Activated CD4-positive, alpha-beta T cell treated with anti-CD3 and anti-CD28 coated beads, Interleukin-2, amount 50 U/mL, for 24 hours (primary cell): ENCODE data around the gene SHROOM1.

ENCODE experiments used
- DNase-seq, 2 donors: peaks; one replicate each; pipeline ENCODE4 v3.0.0-alpha.2; 2020; ENCODE audit warnings: low read depth in 1 of 2, low spot score in 1 of 2

The SHROOM1 gene

GRCh38 chr5:132825033-132825833, 5.2 kb downstream of the SHROOM1 start:
- DNase-seq = no peak

GRCh38 chr5:132824426-132824825, 6.0 kb downstream of the SHROOM1 start:
- no peak for DNase-seq

DNA sequence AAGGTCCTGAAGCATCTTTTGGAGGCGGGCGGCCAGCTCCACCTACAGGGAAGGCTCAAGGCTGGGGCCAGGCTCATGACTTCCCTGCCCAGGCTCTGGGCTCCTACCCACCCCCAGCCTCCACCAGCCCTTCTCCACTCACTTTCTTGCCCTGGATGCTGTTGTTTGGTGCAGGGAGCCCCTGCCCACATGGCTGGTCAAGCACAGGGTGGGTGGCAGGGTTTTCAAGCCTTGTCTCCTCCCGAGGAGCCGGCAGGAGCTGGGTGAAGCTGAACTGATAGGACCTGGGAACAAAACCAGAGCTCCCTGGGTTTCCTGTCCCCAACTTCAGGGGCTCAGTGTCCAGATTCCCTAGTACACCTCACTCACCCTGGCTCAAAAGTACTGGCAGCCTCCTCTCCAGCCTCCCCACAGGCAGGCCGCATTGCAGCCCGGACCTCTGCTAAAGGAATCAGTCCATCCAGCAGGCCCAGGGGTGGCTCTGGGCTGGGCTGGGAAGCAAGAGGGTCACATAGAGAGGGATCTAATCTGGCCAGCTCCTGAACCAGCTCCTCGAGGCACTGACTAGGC, 6.9 kb downstream of the SHROOM1 start:
- DNase-seq = no peak

DNA sequence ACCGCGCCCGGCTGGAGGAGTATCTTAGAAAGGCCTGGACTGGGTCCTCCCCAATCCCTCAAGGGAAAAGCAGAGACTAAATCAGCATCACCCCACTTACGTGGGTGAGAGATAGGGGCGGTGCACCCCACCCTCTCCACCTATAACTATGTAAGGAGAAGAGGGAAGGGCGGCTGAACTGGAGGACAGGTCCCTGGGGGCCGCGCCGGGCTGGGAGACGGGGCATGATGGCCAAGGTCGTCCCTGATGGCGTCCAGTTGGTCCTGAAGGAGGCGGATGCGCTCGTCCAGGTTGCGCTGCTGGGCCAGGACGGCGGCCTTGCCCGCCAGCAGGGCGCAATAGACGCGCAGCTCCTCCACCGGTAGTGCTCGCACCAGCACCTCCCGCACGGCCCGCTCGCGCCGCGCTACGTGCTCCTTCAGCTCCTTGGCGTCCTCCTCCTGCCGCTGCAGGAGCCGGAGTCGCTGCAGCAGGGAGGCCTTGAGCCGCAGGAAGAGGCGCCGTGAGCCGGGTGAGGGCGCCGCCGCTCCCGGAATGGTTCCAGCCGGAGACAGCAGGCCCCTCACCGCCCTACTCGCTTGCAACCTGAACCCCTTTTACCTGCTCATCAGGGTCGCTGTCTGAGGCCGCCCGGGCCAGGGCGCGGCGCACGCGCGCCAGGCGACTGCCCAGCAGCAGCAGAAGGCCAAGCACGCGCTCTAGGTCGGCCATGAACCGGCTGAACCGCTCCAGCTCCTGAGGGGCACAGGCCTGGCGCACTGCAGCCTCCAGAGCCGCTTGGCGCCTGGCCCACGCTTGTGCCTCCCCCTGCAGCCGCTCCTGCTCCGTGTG, 7.6 kb downstream of the SHROOM1 start:
- DNase-seq = no peak

DNA sequence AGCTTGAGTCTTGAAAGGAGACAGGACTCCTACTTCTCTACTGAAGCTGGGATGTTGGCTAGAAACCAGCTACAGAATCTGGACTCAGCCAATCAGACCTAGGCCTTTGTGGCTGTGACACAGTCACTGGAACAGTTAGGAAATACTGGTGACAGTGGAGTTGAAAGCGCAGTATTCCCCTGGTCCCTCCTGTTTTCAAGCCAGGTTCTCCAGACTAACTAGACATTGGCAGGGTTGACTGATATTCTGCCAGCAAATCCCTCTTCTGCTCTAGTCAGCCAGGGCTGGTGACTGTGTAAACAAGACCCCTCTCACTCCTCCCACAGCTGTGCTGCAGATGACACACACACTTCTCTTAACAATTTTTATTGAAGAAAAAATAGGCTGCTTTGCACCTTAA, 8.7 kb downstream of the SHROOM1 start:
- no peak for DNase-seq

GRCh38 chr5:132821350-132821749, 9.1 kb downstream of the SHROOM1 start:
- no peak for DNase-seq

- DNase-seq = peak; percentile 83 to 85
These were observed 10.2 kb downstream of the SHROOM1 start for GRCh38 chr5:132820162-132820754.

DNA sequence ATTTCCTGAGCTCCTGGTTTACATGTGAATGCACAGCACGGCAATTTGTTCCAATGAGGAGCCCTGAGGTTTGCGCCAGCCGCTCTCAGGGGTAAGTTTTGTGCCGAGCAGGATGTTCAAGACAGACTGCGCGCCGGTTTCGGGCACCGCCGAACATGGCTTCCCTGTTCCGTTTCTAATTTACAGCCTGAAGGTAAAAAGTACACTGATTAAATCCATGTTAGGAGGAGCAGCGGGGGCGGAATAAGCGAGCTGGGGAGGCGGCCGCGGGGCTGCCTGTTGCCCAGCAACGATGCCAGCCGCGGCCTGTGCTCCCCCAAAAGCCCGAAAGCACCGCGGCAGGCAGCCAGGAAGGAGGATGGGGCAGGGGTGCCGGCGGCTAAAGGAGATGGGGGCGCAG, 11.0 kb downstream of the SHROOM1 start:
- no peak for DNase-seq

GRCh38 chr5:132817011-132817410, 13.4 kb downstream of the SHROOM1 start:
- no peak for DNase-seq

DNA sequence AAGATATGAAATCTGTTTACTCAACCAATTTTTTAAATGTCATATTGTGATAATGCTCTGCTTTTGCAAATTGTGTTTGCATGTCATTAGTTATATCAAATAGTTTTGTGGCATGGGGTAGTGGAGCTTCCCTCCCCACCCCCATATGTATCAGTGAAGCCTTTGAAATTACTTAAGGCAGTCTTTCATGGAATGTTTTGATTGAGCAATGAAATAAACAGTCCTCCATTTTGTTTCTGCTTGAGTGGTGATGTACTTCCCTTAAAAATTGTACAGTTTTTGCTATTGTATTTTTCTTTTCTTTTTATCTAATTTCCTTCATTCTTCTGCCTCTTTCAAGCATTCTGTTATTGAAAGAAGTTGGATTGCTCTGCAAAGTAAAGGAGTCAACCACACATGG, 13.9 kb downstream of the SHROOM1 start:
- DNase-seq = no peak

GRCh38 chr5:132816083-132816482, 14.4 kb downstream of the SHROOM1 start:
- no peak for DNase-seq

- DNase-seq = no peak
These were observed 15.0 kb downstream of the SHROOM1 start for GRCh38 chr5:132815454-132815853.

GRCh38 chr5:132814503-132815294, 15.7 kb downstream of the SHROOM1 start:
- DNase-seq = no peak

DNA sequence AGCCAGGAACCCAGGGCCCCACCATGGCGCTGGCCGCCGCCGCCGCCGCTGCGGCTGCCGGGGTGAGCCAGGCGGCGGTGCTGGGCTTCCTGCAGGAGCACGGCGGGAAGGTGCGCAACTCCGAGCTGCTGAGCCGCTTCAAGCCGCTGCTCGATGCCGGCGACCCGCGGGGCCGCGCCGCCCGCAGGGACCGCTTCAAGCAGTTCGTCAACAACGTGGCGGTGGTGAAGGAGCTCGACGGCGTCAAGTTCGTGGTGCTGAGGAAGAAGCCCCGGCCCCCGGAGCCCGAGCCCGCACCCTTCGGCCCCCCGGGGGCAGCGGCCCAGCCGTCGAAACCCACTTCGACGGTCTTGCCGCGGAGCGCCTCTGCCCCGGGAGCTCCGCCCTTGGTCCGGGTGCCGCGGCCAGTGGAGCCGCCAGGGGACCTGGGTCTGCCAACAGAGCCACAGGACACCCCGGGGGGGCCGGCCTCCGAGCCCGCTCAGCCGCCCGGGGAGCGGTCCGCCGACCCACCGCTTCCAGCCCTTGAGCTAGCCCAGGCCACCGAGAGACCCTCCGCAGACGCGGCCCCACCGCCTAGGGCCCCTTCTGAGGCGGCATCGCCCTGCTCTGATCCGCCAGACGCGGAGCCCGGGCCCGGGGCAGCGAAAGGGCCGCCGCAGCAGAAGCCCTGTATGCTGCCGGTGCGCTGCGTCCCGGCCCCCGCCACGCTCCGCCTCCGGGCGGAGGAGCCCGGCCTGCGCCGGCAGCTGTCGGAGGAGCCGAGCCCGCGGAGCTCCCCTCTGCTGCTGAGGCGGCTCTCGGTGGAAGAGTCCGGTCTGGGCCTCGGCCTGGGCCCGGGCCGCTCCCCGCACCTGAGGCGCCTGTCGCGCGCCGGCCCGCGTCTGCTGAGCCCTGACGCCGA, 16.6 kb downstream of the SHROOM1 start:
- no peak for DNase-seq

DNA sequence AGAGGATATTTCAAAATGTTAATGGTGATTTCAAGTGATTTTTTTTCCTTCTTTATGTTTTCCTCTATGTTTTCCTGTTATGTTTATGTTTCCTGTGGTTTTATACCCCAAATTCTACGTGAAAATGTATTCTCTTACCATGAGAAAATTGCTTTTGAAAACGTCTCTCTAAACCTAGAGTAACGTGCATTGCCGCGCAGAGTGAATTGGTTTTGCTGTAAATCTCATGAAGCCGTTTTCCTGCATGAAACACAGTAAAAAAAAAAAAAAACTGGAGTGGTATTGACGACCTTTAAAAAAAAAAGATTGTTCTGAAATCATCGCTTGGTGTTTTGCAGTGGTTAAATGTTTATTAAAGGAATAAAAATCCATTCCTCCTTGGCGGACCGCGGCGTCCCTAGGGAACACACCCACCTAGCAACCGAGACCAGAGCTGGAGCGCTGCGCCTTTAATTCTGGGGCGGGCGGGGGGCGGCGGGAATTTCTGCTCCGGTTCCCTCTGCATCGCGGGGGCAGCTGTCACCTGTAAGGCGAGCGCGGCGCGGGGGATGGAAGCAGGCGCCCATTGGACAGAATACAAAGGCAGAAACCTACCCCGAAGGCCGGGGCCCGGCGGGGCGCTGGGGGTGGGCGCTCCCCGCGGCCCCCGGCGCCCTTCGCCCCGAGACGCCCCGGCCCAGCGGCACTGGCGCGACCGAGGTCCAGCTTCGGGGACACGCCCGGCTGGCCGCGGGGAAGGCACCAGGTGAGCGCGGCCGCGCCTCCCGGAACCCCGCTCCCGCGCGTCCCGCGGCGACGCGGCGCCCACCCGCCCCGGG, 17.5 kb downstream of the SHROOM1 start, which contains the start of gene SOWAHA:
TSS of gene SOWAHA (plus strand) at position 522 of the 818 bp plus-strand sequence. CDS start 320 bp downstream, outside the sequence.
- no peak for DNase-seq

DNA sequence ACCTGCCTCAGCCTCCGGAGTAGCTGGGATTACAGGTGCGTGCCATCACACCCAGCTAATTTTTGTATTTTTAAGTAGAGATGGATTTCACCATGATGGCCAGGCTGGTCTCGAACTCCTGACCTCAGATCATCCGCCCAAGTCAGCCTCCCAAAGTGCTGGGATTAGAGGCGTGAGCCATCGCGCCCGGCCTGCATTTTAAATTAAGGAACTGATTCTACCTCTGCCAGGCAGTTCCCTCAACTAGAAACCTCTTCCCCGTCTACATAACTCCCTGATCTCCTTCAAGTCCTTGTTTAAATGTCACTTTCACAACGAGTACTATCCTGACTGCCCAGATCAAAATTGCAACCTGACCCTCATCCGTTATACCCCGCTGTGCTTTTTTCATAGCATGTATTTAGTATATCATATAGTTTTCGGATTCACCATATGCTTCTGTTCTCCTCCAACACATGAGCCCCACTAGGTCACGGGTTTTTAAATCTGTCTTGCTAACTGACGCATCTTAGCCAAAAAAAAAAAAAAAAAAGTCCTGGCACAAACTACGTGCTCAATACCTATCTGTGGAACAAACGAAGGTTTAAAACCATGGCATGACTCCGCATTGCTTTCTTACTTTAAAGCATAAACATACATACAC, 18.2 kb downstream of the SHROOM1 start:
- no peak for DNase-seq

- no peak for DNase-seq
These were observed 19.8 kb downstream of the SHROOM1 start for GRCh38 chr5:132810605-132811004.

DNA sequence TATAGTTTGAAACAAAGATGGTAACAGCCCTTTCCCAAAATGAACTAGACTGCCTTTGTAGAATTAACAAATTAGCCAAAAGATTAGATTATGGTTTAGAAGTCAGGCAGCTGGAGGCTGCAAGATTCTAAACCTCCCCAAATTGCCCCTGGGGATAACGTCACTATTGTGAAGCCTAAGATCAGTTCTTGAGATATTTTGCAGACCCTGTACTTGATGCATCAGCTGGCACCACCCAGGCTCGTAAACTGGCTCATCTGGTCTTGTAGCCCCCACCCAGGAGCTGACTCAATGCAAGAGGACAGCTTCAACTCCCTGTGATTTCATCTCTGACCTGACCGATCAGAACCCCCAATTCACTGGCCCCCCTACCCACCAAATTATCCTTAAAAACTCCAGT, 21.6 kb downstream of the SHROOM1 start:
- DNase-seq = no peak
